Raji (cell line): ENCODE results near the gene EGFL8.

Experiments
- POLR2A ChIP-seq: IDR thresholded peaks from 2 replicates; pipeline ENCODE4 v1.6.1; 2011; ENCODE audit warnings: low read depth, low read length, control low read depth; ENCODE audit not compliant: insufficient read depth

The EGFL8 gene

DNA sequence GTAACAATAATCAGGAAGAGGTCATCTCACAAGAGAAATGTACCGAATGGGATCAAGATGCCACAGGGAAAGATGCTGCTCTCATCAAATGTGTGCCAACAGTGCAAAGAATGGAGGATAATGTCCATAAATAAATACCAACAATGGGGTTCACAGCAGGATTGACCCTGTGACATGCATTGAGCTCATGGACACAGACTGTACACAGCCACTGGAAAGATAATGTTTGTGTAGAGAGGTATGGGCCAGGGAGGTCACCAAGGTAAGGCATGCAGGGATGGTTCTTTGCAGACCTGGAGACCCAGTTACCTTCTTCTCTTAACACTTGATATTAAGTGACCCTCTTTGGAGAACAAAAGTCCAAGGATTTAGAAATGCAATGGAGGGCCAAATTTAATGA is 10.0 kb downstream of the EGFL8 start:
- TF ChIP-seq POLR2A = no peak

DNA sequence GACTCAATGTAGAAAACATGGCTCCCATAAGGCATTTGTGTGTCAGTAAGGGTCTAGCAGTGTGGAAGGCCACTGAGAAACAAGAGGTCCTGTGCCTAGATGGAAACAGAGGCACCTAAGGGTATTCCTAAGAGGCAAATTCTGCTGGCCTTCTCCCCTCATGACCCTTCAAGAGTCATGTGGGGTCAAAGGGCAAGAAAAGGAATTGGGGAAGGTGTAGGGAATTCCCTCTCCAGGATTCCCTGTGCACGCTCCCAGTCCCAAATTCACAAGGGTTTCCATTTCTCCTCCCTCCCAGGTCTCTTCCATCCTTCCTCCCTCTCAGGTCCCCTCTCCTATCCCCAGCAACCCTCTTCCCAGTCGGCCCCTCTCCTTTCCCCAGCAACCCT is 10.9 kb downstream of the EGFL8 start:
- TF ChIP-seq POLR2A = no peak

DNA sequence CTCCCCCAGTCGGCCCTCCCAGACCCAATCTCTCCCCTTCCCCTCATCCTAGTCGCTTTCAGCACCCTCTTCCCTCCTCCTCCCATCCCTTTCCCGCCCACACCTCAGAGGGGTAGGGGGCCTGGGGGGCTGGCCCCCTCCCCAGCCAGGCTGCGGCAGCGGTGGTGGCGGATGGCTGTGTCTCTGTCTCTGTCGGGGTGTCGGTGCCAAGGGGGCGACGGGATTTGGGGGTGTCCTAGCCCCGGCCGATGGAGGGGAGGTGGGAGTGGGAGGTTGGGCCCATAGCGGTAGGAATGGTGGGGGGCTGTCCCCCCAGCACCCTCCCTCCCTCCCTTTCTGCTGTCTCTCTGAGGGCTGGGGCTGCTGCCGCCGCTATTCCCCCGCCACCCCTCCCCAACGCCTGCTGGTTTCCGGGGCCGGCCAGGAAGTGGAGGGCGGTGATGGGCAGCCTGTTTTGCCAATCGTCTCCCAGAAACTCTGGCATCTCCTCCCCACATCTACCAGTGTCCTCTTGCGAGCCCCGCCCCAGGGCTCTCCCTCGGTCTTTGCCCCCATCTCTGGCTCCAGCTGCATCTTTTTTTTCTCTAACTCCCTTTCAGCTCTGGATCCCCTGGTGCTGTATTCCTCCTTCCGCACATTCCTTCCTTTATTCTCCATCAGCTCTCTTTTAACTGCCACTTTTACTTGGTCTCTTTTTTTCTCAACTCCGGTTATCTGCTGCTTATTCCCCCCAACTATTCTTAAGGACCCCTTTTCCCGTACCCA is 11.5 kb downstream of the EGFL8 start, which contains the start of gene AGPAT1:
TSS of gene AGPAT1 (minus strand) at position 374 of the 765 bp plus-strand sequence. CDS start 4,588 bp downstream, outside the sequence.
- TF ChIP-seq POLR2A = peak; percentile 84

DNA sequence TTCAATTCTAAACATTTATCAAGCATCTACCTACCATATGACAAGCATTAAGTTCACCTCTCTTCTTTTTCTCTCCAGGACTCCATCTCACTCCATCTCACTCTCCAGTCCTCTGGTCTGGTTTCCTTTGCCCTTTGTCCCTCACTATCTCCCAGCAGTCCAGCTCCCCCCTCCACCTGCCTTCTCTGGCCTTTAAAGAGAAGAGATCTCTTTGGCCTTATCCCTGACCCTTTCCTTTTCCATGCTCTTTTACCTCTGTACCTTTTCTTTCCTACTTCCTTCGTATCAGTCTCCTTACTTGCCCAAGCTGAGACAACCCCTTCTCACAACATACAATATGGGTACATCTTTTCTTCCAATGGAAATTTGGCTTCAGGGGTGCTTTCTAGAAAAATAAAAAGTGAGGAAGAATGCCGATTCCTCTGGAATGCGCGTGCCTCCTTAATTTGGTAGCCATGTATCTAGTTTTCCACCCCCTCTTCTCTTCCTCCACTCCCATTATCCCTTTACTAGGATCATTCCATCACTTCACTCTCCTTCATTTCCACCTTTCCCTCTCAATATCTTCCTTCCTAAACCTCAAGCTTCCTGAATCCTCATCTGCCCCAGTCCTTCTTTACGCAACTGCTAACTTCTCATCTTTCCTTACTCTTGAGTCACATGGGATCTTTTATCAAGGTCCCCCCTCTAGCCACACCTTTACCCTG is 12.2 kb downstream of the EGFL8 start:
- no peak for TF ChIP-seq POLR2A

DNA sequence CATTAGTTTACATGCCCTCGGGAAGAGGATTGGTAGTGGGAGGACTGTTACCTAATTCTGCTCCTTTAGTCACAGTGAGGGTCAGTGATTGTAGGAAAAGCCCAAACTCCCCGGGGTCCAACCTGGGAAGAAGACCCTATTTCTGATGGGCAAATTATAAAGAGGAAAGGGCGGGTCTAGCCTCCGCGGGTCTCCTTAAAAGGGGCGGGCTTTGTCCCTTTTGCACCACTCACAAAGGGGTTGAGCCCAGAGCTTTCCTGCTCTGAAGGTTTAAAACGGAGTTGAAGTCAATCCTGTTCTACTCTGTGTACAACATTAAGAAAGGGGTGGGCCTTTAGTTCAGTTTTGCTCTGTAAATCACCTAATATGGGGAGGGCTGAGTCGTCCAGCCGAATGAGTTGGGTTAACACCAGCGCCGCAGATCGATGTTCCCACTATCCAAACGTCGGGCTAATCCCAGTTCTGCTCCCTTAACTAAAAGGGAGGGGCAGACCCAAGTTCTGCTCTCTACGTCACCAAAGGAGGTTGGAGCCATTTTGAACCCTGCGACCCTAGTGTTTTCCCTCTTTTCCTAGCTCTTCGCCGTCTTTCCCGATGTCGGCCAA is 12.9 kb downstream of the EGFL8 start:
- TF ChIP-seq POLR2A = peak; percentile 69

DNA sequence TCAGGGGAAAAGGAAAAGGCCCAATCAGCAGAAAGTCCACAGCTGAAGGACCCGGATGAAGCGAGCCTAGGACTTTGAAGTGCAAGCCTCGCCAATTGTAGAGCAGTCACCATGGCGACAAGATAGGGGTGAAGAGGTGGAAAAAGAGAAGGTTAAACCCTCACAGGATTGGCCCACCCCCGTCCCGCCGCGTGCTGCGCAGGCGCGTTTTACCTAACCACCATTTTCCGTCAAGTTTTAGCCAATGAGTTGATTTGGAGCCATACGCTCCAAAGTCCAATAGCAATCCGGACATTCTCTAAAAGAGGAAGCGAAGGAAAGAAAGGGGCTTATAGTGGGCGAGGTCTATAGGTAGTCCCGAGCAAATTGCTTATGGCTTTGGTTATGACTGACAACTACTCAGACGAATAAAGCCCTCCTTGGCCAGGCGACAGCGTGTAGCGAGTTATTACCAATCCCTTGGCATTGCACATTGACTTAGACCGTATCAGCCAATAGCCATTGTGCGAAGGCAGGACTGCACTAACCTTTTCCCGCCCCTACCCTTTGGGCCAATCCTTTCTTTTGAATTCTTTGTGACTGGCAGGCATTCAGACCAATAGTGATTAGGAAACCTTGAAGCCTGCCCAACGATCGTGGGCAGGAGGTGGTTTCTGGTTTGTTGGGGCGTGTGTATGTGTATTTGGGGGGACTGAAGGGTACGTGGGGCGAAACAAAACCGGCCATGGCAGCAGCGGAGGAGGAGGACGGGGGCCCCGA is 13.6 kb downstream of the EGFL8 start, which contains the start of gene RNF5:
TSS of gene RNF5 (plus strand) at position 618 of the 759 bp plus-strand sequence. CDS start at position 725, 107 bp downstream.
- no peak for TF ChIP-seq POLR2A

DNA sequence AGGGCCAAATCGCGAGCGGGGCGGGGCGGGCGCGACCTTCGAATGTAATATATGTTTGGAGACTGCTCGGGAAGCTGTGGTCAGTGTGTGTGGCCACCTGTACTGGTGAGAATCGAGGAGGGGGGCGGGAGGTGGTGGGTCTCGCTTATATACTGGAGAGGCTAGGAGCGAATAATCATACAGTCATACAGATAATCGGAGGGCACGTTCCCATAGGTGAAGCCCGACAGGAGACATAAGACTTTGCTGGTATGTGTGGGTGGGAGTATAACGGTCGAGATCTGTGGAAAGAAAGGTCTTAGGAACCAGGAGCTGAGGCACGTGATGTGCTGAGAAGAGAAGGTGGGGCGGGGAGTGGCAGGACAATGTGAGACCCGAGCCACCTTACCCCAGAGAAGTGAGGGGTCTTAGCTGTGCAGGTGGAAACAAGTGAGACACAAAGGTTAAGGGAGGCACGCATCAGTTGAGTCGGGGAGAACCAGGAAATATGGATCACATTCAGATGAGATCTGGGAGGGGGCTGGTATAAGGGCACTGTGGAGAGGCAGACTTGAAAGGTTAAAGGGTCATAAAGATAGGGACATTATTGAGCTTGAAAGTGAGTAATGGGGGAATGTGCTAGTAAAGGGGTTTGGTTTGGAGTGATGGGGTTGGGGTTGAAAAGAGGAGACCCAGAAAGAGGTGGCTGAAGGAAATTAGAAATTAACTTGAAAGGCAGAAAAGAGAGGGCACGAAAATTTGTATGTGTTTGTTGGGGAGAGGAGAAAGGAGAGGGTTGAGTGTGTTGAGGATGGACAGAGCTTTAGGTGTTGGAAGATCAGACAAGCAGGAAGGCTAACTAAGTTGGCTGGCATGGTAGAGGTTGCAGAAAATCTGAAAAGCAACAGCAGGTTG is 14.4 kb downstream of the EGFL8 start:
- peak; percentile 45; the same call in 1 of the 2 replicates for TF ChIP-seq POLR2A

DNA sequence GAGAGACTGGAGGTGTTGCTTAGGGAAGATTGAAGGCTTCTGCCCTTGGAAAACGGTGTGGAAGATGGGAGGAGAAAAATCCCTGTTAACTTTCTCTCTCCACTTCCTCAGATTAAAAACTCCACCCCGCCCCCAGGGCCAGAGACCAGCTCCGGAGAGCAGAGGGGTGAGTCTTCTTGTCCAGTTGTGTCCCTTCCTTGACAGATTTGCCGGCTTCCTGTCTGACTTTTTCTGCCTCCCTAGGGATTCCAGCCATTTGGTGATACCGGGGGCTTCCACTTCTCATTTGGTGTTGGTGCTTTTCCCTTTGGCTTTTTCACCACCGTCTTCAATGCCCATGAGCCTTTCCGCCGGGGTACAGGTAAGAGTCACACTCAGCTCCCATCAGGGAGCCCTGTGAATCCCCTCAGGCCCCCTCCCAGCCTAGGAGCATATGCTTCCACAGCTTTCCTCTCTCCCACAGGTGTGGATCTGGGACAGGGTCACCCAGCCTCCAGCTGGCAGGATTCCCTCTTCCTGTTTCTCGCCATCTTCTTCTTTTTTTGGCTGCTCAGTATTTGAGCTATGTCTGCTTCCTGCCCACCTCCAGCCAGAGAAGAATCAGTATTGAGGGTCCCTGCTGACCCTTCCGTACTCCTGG is 15.5 kb downstream of the EGFL8 start:
- no peak for TF ChIP-seq POLR2A

DNA sequence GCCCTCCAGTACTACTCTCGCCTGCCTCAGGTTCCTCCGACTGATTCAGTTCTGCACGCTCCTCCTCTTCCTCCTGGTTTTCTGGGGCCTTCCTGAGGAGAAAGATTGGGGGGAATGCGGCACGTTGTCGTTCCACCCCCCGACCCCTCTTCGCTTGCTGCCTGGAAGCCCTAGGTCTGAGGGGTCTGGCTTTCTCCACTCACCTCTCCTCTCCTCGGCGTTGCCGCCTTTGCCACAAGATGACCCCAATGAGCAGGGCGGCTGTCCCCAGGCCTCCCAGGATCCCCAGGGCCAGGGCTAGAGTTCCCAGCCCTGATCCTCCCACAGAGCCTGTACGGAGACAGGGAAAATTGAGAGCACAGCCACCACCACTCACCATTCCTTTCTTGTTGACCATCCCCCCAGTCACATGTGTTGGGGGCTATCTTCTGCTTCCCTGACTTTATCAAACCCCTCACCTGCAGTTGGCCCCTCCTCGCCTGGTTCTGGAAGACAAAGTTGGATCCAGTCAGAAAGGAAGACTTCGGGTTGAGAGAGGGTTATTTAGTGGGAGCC is 16.8 kb downstream of the EGFL8 start:
- TF ChIP-seq POLR2A = no peak

DNA sequence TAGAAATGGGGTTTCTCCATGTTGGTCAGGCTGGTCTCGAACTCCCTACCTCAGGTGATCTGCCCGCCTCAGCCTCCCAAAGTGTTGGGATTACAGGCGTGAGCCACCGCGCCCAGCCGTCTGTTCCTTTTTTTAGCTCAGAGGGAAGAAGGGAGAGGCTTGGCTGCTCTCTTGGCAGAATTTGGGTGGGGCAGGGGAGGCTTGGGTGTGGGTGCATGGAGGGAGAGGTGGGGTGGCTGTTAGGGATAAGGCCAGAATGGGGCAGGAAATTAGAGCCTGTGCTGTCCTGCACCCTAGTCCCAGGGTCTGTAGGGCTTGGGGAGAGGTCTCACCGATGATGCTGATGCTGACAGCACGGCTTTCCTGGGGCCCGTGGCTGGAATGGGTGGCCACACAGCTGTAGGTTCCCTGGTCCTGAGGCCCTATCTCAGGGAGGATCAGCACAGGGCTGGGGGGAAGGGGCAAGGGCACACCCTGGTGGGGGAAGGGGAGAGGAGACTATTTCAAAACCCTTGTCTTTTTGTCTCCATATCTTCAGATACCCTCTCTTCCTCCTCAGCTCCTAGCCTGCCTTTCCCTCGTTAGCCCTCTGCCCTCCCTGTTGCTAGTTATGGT is 17.6 kb downstream of the EGFL8 start:
- no peak for TF ChIP-seq POLR2A

DNA sequence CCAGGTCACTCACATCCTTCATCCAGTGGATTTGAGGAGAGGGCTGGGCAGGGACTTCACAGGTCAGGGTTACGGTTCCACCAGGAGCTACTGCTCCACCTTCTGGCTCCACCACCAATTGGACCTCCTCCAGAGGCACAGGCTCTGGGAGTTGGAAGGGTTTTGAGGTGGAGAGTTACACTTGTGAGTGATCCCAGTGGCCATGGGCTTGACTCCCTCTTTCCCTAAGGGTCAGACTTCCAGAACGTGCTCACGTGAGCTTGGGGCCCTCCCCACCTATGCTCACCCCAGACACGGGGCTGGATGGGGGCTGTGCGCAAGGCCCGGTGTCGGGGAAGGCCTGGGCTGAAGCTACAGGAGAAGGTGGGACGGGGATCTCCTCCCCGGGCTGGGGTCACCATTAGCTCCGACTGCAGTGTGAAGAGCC is 18.2 kb downstream of the EGFL8 start:
- no peak for TF ChIP-seq POLR2A

DNA sequence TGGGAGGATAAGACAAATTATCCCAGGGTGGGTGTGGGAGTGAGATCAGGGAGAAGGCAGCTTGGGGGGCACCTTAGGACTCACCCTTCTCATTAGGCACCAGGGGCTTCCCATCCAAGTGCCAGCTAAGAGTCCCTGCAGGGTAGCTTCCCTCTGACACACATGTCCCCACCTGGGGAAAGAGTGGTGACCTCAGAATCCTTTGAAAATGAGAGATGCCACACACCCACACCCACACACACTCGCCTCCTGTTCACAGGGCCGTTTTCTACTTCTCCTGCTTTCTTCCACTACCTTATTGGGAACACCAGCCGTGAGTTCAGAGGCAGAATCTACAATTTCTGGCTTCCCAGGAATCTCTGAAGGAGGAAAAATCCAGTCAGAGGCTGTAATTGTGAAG is 18.6 kb downstream of the EGFL8 start:
- 0 out of 2 replicates have a peak, but pooled peaks have one; percentile 9 for TF ChIP-seq POLR2A
